PC-3 (cell line): ENCODE results near the gene ITK. TPM values are rescaled to one million over a fixed set of nuclear protein-coding genes. Genes with fewer than 3 reads are reported as not detected.
A peak's percentile ranks its signal among the peaks of the same experiment; 100 is the strongest.

Experiments
- ATAC-seq: fragments of 200-7000 bp; cut with Tn5 transposase; 2 replicates; pipeline ENCODE4 v1.9.1; 2020; ENCODE audit warnings: mild to moderate bottlenecking, moderate library complexity
- BruUV-seq: library from RNA; stranded (reverse); fragments of 400-500 nt; replicated peaks from 2 replicates; lab custom pipeline; 2021; lab: Mats Ljungman, UMichigan
- CTCF ChIA-PET: fragments of 300-600 bp; sonication (Branson Sonifier 250); formaldehyde crosslinking; loops from one replicate; lab custom pipeline; 2022; ENCODE audit warnings: antibody characterized with exemption; lab: Charles Lee
- POLR2A ChIA-PET: fragments of 300-600 bp; sonication (Branson Sonifier 250); formaldehyde crosslinking; loops from one replicate; lab custom pipeline; 2022; ENCODE audit warnings: antibody characterized with exemption; ENCODE audit not compliant: unreplicated experiment; lab: Charles Lee
- DNase-seq: peaks from one replicate; pipeline ENCODE4 v3.0.0-alpha.2; 2015
- H2AFZ ChIP-seq: fragments of 300-600 bp; sonication (generic); 2 replicates; pipeline ENCODE4 v1.6.0; 2016; ENCODE audit warnings: antibody characterized with exemption, low read length
- H3F3A ChIP-seq: fragments of 300-600 bp; sonication (generic); one replicate; pipeline ENCODE4 v1.6.0; 2017; ENCODE audit warnings: antibody characterized with exemption, low read length, control low read depth, mild to moderate bottlenecking; ENCODE audit not compliant: unreplicated experiment
- H3K27ac ChIP-seq: fragments of 300-600 bp; sonication (generic); 2 replicates; pipeline ENCODE4 v1.5.1; 2016; ENCODE audit warnings: mild to moderate bottlenecking, low read length
- H3K27me3 ChIP-seq: fragments of 300-600 bp; sonication (generic); 2 replicates; pipeline ENCODE4 v1.6.1; 2016; ENCODE audit warnings: low read length, mixed read lengths
- H3K36me3 ChIP-seq: fragments of 300-600 bp; sonication (generic); 2 replicates; pipeline ENCODE4 v1.6.1; 2016; ENCODE audit warnings: low read depth, mixed run types, low read length, mixed read lengths
- H3K4me1 ChIP-seq: fragments of 300-600 bp; sonication (generic); 2 replicates; pipeline ENCODE4 v1.5.1; 2016; ENCODE audit warnings: low read length; ENCODE audit not compliant: insufficient read depth
- H3K4me2 ChIP-seq: fragments of 300-600 bp; sonication (generic); 2 replicates; pipeline ENCODE4 v1.6.0; 2016; ENCODE audit warnings: low read length
- H3K4me3 ChIP-seq: fragments of 300-600 bp; sonication (generic); 2 replicates; pipeline ENCODE4 v1.5.1; 2016; ENCODE audit warnings: mild to moderate bottlenecking, low read length, mixed read lengths
- H3K79me2 ChIP-seq: fragments of 300-600 bp; sonication (generic); 2 replicates; pipeline ENCODE4 v1.6.1; 2017; ENCODE audit warnings: low read length, mixed read lengths
- H3K9ac ChIP-seq: fragments of 300-600 bp; sonication (generic); 2 replicates; pipeline ENCODE4 v1.6.0; 2016; ENCODE audit warnings: mild to moderate bottlenecking, low read length
- H3K9me2 ChIP-seq: fragments of 300-600 bp; sonication (generic); replicated peaks from 2 replicates; pipeline ENCODE4 v1.6.1; 2016; ENCODE audit warnings: mixed run types, low read length, mixed read lengths
- H3K9me3 ChIP-seq: fragments of 300-600 bp; sonication (generic); 2 replicates; pipeline ENCODE4 v1.6.1; 2016; ENCODE audit warnings: low read length, mixed read lengths
- H4K20me1 ChIP-seq: fragments of 300-600 bp; sonication (generic); 2 replicates; pipeline ENCODE4 v1.6.1; 2016; ENCODE audit warnings: low read length, mixed read lengths
- CTCF ChIP-seq: fragments of 300-600 bp; sonication (generic); conservative IDR thresholded peaks from 2 replicates; pipeline ENCODE4 v1.5.1; 2017; ENCODE audit warnings: antibody characterized with exemption, low read depth, mild to moderate bottlenecking, low read length
- EZH2 ChIP-seq: fragments of 300-600 bp; sonication (generic); IDR thresholded peaks from one replicate; pipeline ENCODE4 v1.6.1; 2017; ENCODE audit warnings: antibody characterized with exemption, mild to moderate bottlenecking, low read length; ENCODE audit not compliant: unreplicated experiment
- EZH2phosphoT487 ChIP-seq: fragments of 300-600 bp; sonication (generic); IDR thresholded peaks from 2 replicates; pipeline ENCODE4 v1.6.1; 2018; ENCODE audit warnings: mild to moderate bottlenecking, antibody characterized with exemption, low read length, borderline replicate concordance
- intact Hi-C: fragments of 100-400 bp; cut with micrococcal nuclease; formaldehyde crosslinking; loops from 2 replicates; pipeline ENCODE4 v1.9.0; 2023
- total RNA-seq: library from RNA; depleted of rRNA; stranded (reverse); fragments of >200 nt; gene quantifications from 2 replicates; pipeline ENCODE4 v1.2.3, GENCODE V29; 2014

Gene ITK
- total RNA-seq, 1 experiment from 2014 or later: 0.69 TPM

DNA sequence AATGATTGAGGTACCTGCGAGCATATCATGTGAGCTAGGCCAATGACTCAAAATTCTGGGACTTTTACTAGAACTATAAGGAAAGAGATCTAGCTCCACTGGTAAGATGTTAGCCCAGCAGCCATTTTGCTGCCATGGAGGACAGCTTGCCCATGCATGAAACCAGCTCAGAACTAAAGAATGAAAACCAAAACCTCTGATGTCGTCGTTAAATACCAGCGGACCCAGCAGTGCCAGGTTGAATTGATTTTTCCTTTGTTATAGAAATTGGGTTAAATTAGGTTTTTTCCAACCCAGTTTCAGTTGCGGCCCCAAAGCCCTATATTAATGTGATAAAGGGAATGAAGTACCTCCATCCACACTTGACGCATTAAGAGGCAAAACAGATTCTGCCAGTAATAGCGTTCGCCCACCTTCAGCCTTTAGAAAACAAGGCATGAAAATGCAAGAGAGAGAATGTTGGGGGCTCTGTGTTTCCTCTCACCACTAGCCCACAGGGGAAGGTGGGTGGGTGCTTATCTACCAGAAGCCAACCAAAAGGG lies 5.5 kb upstream of the ITK start:
- DNase-seq (no peak), ATAC-seq (no peak)
- Histone ChIP-seq H3K9me2 (no peaks in the 10 kb centered on the region), H3K4me2 (no peak overlapping the region), H3K79me2 (no peaks in the 10 kb centered on the region), H3K9ac (no peak overlapping the region), H3K9me3 (no peaks in the 10 kb centered on the region), H3K27me3 (peaks cover 61% of the 10 kb centered on the region), H3K4me1 (no peaks in the 10 kb centered on the region), H4K20me1 (no peaks in the 10 kb centered on the region), H2AFZ (no peak overlapping the region), H3K36me3 (no peaks in the 10 kb centered on the region), H3F3A (no peaks in the 10 kb centered on the region), H3K4me3 (no peak overlapping the region), H3K27ac (no peak overlapping the region)
- ChIA-PET CTCF (no interaction called here), POLR2A (no interaction called here)
- no peak for TF ChIP-seq CTCF
- TF ChIP-seq EZH2phosphoT487: no peak
- TF ChIP-seq EZH2: no peak
- intact Hi-C loops: no loop called here
- no TSS peak for BruUV-seq

- no peak for TF ChIP-seq EZH2
- no peak for TF ChIP-seq CTCF
- TF ChIP-seq EZH2phosphoT487: no peak
- Histone ChIP-seq H3K27ac (no peak overlapping the region), H3K27me3 (peaks cover 71% of the 10 kb centered on the region), H3K79me2 (no peaks in the 10 kb centered on the region), H3K9me2 (no peaks in the 10 kb centered on the region), H3K4me2 (no peak overlapping the region), H3K4me1 (no peaks in the 10 kb centered on the region), H3K4me3 (no peak overlapping the region), H2AFZ (no peak overlapping the region), H3K9ac (no peak overlapping the region), H3K36me3 (no peaks in the 10 kb centered on the region), H3F3A (no peaks in the 10 kb centered on the region), H4K20me1 (no peaks in the 10 kb centered on the region), H3K9me3 (no peaks in the 10 kb centered on the region)
- no TSS peak for BruUV-seq
- CTCF ChIA-PET: no interaction called here
- POLR2A ChIA-PET: no interaction called here
- intact Hi-C loops: no loop called here
- DNase-seq (peak; percentile 24), ATAC-seq (0 out of 2 replicates have a peak, but pooled peaks have one; percentile 27)
These were observed 2.7 kb upstream of the ITK start for GRCh38 chr5:157177953-157178352.

DNA sequence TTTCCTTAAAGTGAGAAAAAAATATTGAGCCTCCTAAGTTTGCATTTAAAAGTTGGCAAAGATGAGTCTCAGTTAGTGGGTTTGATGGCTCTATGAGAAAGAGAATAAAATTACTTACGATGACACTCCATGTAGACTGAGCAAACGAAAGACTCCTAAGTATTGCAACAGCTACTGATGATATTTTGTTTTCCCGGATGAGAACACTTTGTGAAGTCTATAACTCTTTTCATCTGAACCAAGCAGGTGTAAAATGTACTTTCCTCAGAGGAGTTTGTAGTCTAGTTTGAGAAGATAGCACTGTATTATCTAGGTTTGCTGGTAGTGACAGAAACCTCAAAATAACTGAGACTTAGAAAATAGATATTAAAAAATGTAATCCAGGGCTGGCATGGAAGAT lies 1.7 kb upstream of the ITK start:
- CTCF ChIA-PET: no interaction called here
- intact Hi-C loops: no loop called here
- Histone ChIP-seq H4K20me1 (no peaks in the 10 kb centered on the region), H3K4me3 (no peak overlapping the region), H3K36me3 (no peaks in the 10 kb centered on the region), H3K27me3 (peaks cover 80% of the 10 kb centered on the region), H3K79me2 (no peaks in the 10 kb centered on the region), H3F3A (no peaks in the 10 kb centered on the region), H3K4me1 (no peaks in the 10 kb centered on the region), H3K4me2 (no peak overlapping the region), H3K9me3 (no peaks in the 10 kb centered on the region), H2AFZ (no peak overlapping the region), H3K9ac (no peak overlapping the region), H3K27ac (no peak overlapping the region), H3K9me2 (no peaks in the 10 kb centered on the region)
- DNase-seq: no peak
- no peak for TF ChIP-seq EZH2
- TF ChIP-seq EZH2phosphoT487: no peak
- no peak for TF ChIP-seq CTCF
- POLR2A ChIA-PET: no interaction called here
- ATAC-seq: no peak
- BruUV-seq: no TSS peak
